ENCODE measurements around the gene IMMP2L.

Gene IMMP2L

DNA sequence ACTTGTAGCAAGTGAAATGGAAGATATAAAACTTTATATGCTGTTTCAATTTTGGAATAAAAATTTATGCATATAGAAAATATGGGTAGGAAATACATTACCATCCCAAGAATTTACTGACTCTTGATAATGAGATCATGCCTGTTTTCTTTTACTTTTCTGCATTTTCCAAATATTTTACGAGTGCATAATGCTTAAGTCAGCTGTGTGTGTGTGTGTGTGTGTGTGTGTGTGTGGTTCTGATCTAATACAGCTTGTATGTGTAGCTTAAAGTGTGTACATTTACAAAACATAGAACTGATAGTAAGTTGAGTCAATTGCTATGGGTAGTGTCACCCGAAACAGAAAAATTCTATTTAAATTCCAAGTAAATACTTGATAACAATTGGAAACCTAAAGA, 787.2 kb downstream of the IMMP2L start:
- DNase-seq (ENCODE audit: low read depth): no peak
- TF ChIP-seq, protein P1, sequence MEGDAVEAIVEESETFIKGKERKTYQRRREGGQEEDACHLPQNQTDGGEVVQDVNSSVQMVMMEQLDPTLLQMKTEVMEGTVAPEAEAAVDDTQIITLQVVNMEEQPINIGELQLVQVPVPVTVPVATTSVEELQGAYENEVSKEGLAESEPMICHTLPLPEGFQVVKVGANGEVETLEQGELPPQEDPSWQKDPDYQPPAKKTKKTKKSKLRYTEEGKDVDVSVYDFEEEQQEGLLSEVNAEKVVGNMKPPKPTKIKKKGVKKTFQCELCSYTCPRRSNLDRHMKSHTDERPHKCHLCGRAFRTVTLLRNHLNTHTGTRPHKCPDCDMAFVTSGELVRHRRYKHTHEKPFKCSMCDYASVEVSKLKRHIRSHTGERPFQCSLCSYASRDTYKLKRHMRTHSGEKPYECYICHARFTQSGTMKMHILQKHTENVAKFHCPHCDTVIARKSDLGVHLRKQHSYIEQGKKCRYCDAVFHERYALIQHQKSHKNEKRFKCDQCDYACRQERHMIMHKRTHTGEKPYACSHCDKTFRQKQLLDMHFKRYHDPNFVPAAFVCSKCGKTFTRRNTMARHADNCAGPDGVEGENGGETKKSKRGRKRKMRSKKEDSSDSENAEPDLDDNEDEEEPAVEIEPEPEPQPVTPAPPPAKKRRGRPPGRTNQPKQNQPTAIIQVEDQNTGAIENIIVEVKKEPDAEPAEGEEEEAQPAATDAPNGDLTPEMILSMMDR (IDR thresholded peaks at IDR 0.05; ENCODE audit: insufficient read depth, low read depth, low read length, missing control alignments): no peak
- H3K4me3 ChIP-seq (ENCODE audit: low read depth, low read length): no peak overlapping the region

DNA sequence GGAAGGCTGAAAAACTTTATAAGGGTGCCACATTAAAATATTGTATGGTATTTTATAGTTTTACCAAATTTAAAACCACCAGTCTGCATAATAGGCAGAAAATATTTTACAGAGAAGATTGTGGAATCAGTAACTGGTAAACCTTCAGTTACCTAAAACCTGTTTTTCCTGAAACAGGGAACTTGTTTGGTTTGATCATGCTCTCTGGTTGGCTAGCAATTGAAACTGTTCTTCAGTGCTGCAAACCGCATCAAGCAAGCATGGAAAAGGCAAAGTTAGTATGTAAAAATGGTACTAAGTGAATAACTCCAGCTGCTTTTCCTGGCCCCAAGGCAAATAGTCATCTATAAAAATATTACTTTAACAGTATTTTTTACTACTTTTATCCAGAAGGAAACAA, 788.2 kb downstream of the IMMP2L start:
- TF ChIP-seq, protein P1 (IDR thresholded peaks at IDR 0.05; ENCODE audit: insufficient read depth, low read depth, low read length, missing control alignments): no peak
- DNase-seq (ENCODE audit: low read depth): no peak

DNA sequence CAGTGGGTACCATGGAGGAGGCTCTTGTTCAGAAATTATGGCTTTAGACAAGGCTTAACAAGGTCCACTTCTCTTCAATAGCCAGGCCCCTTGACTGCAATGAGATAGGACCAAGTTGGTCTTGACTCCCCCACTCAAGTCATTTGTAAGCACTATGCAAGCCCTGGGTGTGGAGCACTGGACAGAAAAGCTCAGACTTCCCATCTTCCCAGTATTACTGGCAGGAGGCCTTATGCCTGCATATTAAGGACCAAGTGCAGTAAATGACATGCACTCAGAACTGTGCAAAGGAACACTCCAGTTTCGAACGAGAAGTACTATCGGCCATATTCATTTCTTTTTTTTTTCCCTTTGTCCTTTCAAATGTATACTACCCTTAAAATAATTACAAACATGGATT, 789.7 kb downstream of the IMMP2L start:
- DNase-seq (ENCODE audit: low read depth): no peak
- TF ChIP-seq, protein P1 (IDR thresholded peaks at IDR 0.05; ENCODE audit: insufficient read depth, low read depth, low read length, missing control alignments): no peak
- no peak overlapping the region for H3K4me3 ChIP-seq (ENCODE audit: low read depth, low read length)

More for the DNA sequence above, 788.2 kb downstream of the IMMP2L start:
- H3K4me3 ChIP-seq (ENCODE audit: low read depth, low read length): no peak overlapping the region

DNA sequence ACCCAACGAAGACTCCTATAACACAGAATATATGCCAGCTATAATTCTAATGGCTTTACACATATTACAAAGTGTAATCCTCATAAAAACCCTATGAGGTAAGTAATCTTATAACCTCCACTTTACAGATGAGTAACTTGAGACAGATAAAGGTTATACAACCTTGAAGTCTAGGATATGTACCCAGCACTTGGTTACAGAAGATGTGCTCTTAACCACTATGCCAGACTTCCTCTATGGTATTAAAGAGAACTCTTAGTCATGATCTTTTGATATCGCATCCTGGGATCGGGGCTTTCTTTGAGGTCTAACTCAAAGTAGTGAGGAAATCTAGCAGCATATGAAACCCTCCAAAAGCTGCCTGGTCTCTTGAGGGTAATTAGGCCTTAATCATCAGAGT, 790.6 kb downstream of the IMMP2L start:
- no peak overlapping the region for H3K4me3 ChIP-seq (ENCODE audit: low read depth, low read length)
- TF ChIP-seq, protein P1 (IDR thresholded peaks at IDR 0.05; ENCODE audit: insufficient read depth, low read depth, low read length, missing control alignments): no peak
- DNase-seq (ENCODE audit: low read depth): no peak

DNA sequence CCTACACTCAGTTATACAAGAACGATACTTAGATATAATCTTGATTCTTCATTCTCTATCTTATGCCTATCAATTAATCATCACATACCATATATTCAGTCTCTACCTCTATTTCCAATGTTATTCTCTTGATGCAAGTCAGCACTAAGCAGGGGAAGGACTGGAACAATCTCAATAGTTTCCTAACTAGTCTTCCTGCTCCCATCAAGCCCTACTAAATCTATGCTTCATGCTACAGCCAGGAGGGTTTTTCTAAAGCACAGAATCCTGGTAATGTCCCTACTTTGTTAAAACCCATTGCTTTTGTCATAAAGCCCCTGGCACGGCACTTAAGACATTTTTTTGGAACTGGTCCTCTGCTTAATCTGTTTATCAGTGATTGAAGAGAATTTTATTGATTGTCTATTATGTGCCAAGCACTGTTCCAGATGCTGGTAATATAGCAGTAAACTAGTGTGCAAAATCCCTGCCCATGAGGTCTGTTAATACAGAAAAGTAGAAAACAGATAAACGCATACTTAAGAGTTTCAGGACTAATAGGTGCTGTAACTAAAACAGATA, 794.7 kb downstream of the IMMP2L start:
- no peak overlapping the region for H3K4me3 ChIP-seq (ENCODE audit: low read depth, low read length)
- TF ChIP-seq, protein P1 (IDR thresholded peaks at IDR 0.05; ENCODE audit: insufficient read depth, low read depth, low read length, missing control alignments): no peak
- no peak for DNase-seq (ENCODE audit: low read depth)

DNA sequence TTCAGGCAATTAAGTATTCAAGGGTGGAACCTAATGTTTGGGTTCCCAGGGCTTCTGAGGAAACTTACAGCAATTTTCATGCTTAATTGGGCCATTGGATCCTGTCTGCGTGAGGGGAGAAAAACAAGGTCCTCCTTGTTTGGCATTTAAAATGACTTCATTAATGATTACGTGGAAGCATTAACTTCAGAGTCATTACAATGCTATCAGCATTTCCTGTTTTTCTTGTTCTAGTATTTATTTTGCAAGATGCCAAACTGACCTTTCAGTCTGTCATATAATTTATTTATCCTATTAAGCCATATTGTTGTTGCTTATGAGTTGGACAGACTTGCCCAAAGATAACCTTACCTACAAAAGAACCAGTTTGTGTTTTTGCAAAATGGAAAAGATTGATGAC, 795.4 kb downstream of the IMMP2L start:
- no peak overlapping the region for H3K4me3 ChIP-seq (ENCODE audit: low read depth, low read length)
- DNase-seq (ENCODE audit: low read depth): no peak
- TF ChIP-seq, protein P1 (IDR thresholded peaks at IDR 0.05; ENCODE audit: insufficient read depth, low read depth, low read length, missing control alignments): no peak

DNA sequence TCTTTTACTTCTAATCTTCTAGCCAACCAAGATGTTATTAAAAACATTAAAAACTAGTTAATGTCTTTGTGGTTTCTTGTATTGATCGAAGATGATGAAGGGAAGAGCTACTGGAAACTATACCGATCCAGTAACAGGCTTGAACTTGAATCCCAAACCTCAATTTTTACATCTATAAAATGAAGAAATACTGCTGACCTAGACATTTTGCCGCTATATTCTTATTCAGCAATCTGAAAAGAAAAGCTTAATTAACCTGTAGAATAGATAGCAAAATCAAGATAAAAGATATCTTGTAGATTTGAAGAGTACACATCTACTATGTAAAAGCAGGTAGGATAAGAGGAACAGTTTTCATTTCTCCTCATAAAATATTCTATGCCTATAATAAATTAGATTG, 797.4 kb downstream of the IMMP2L start:
- H3K4me3 ChIP-seq (ENCODE audit: low read depth, low read length): no peak overlapping the region
- no peak for DNase-seq (ENCODE audit: low read depth)
- TF ChIP-seq, protein P1 (IDR thresholded peaks at IDR 0.05; ENCODE audit: insufficient read depth, low read depth, low read length, missing control alignments): no peak
